OCI-LY7 (cell line): Measurements from ENCODE around the gene ANKRD11. TPM values are rescaled to one million over a fixed set of nuclear protein-coding genes. Genes with fewer than 3 reads are reported as not detected.
A peak's percentile ranks its signal among the peaks of the same experiment; 100 is the strongest.

Source experiments
- BruUV-seq: library from RNA; stranded (reverse); fragments of 400-500 nt; replicated peaks from 2 replicates; lab custom pipeline; 2021; lab: Mats Ljungman, UMichigan
- CTCF ChIA-PET: fragments of 300-600 bp; sonication (Branson Sonifier 250); formaldehyde crosslinking; loops from one replicate; lab custom pipeline; 2022; ENCODE audit warnings: antibody characterized with exemption; ENCODE audit not compliant: unreplicated experiment; lab: Charles Lee
- POLR2A ChIA-PET: fragments of 300-600 bp; sonication (Branson Sonifier 250); formaldehyde crosslinking; loops from one replicate; lab custom pipeline; 2022; ENCODE audit warnings: antibody characterized with exemption; lab: Charles Lee
- DNase-seq: peaks from one replicate; pipeline ENCODE4 v3.0.0-alpha.2; 2015; ENCODE audit warnings: low spot score
- H2AFZ ChIP-seq: fragments of 200-600 bp; sonication (generic), shearing (Covaris generic); 2 replicates; pipeline ENCODE4 v1.6.1; 2014; ENCODE audit warnings: mild to moderate bottlenecking, antibody characterized with exemption, low read length, moderate library complexity
- H3K27ac ChIP-seq: fragments of 200-600 bp; sonication (generic); 2 replicates; pipeline ENCODE4 v1.5.1; 2014; ENCODE audit warnings: mixed run types, low read depth, mild to moderate bottlenecking, moderate library complexity, low read length, inconsistent platforms; ENCODE audit not compliant: poor library complexity, severe bottlenecking
- H3K36me3 ChIP-seq: fragments of 200-600 bp; sonication (generic); 2 replicates; pipeline ENCODE4 v1.6.1; 2014; ENCODE audit warnings: mild to moderate bottlenecking, antibody characterized with exemption, low read length, moderate library complexity, mixed read lengths; ENCODE audit not compliant: insufficient read depth
- H3K4me1 ChIP-seq: fragments of 200-600 bp; sonication (generic); 2 replicates; pipeline ENCODE4 v1.5.1; 2014; ENCODE audit warnings: mild to moderate bottlenecking, low read length; ENCODE audit not compliant: insufficient read depth, poor library complexity, severe bottlenecking
- H3K4me2 ChIP-seq: fragments of 200-600 bp; sonication (generic); 2 replicates; pipeline ENCODE4 v1.6.1; 2014; ENCODE audit warnings: mild to moderate bottlenecking, low read length
- H3K4me3 ChIP-seq: fragments of 200-600 bp; sonication (generic); 2 replicates; pipeline ENCODE4 v1.5.1; 2014; ENCODE audit warnings: mild to moderate bottlenecking, low read depth, low read length; ENCODE audit not compliant: poor library complexity, severe bottlenecking
- H3K79me2 ChIP-seq: fragments of 200-600 bp; sonication (generic); 2 replicates; pipeline ENCODE4 v1.6.1; 2016; ENCODE audit warnings: low read depth, mild to moderate bottlenecking, low read length, moderate library complexity, mixed read lengths; ENCODE audit not compliant: insufficient read depth
- H3K9me2 ChIP-seq: fragments of 200-600 bp; sonication (generic); 2 replicates; pipeline ENCODE4 v1.6.1; 2016; ENCODE audit warnings: mild to moderate bottlenecking, low read length, mixed read lengths; ENCODE audit not compliant: insufficient read depth
- H3K9me3 ChIP-seq: fragments of 200-600 bp; sonication (generic); 2 replicates; pipeline ENCODE4 v1.6.1; 2014; ENCODE audit warnings: mild to moderate bottlenecking, mixed run types, low read length, mixed read lengths
- H4K20me1 ChIP-seq: fragments of 200-600 bp; sonication (generic); 2 replicates; pipeline ENCODE4 v1.6.1; 2014; ENCODE audit warnings: mild to moderate bottlenecking, antibody characterized with exemption, low read length, moderate library complexity, mixed read lengths; ENCODE audit not compliant: insufficient read depth
- CTCF ChIP-seq: fragments of 200-600 bp; sonication (generic); conservative IDR thresholded peaks from 2 replicates; pipeline ENCODE4 v1.5.1; 2014; ENCODE audit warnings: mild to moderate bottlenecking, antibody characterized with exemption, low read length, moderate library complexity, mixed read lengths
- EZH2phosphoT487 ChIP-seq: fragments of 200-600 bp; sonication (generic); IDR thresholded peaks from 2 replicates; pipeline ENCODE4 v1.6.1; 2018; ENCODE audit warnings: low read depth, borderline replicate concordance, mild to moderate bottlenecking, mixed run types, antibody characterized with exemption, low read length, moderate library complexity, mixed read lengths
- intact Hi-C: fragments of 100-400 bp; cut with micrococcal nuclease; formaldehyde crosslinking; loops from one replicate; pipeline ENCODE4 v1.10.0; 2022; ENCODE audit not compliant: unreplicated experiment
- total RNA-seq, 2 experiments: library from RNA; depleted of rRNA in 1 of 2; stranded (reverse); fragments of >200 nt in 1 of 2; shearing (Covaris generic) in 1 of 2; gene quantifications; 2 replicates each; pipeline ENCODE4 v1.2.3, GENCODE V29; 2014 to 2022

Gene ANKRD11
- total RNA-seq, 2 experiments from 2014 or later: 89.1 to 251 TPM

DNA sequence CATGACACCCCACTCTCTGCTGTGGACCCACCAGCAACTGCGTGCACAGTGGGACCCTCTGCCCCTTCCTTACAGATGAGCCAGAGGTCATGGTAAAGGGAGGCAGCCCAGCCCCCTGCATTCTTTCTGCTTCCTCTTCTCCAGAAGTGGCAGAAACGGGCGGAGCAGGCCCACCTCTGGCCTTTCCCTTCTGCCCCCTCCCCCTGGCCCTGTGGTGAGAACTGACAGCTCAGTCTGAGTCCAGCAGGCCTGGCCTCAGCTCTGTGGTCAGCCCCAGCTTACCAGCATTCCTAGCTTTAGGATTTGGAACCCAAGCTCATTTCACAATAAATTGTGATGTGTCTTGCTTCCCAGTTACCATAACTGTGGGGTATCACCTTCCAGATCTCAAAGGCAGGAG is 4.8 kb upstream of the ANKRD11 start:
- ChIA-PET POLR2A (interaction anchor here (0.7 kb wide), 1 partner anchor 121 kb away, joined by 3 read pairs; no protein-coding TSS in a partner anchor), CTCF (no interaction called here)
- Histone ChIP-seq H3K79me2 (peaks cover 16% of the 10 kb centered on the region; the same call in 1 of the 2 replicates), H2AFZ (no peak overlapping the region), H3K27ac (no peak overlapping the region), H3K4me3 (no peak overlapping the region), H3K9me3 (no peaks in the 10 kb centered on the region), H3K36me3 (no peaks in the 10 kb centered on the region), H4K20me1 (peaks cover 5% of the 10 kb centered on the region; the same call in 1 of the 2 replicates), H3K4me2 (no peak overlapping the region), H3K9me2 (no peaks in the 10 kb centered on the region), H3K4me1 (peaks cover 13% of the 10 kb centered on the region)
- no peak for DNase-seq
- TF ChIP-seq EZH2phosphoT487: no peak
- no peak for TF ChIP-seq CTCF
- BruUV-seq: no TSS peak
- intact Hi-C loops: no loop called here

- TF ChIP-seq CTCF: no peak
- H4K20me1 ChIP-seq: peaks cover 6% of the 10 kb centered on the region; the same call in 1 of the 2 replicates
- CTCF ChIA-PET: no interaction called here
- H3K27ac ChIP-seq: no peak overlapping the region
- no peaks in the 10 kb centered on the region for H3K9me3 ChIP-seq
- DNase-seq: no peak
- H3K4me3 ChIP-seq: no peak overlapping the region
- POLR2A ChIA-PET: no interaction called here
- H3K9me2 ChIP-seq: no peaks in the 10 kb centered on the region
- peaks cover under 1% of the 10 kb centered on the region; the same call in 1 of the 2 replicates for H3K36me3 ChIP-seq
- no peak overlapping the region for H3K4me2 ChIP-seq
- intact Hi-C loops: no loop called here
- peaks cover 13% of the 10 kb centered on the region for H3K4me1 ChIP-seq
- no TSS peak for BruUV-seq
- peaks cover 19% of the 10 kb centered on the region for H3K79me2 ChIP-seq
- H2AFZ ChIP-seq: no peak overlapping the region
These were observed 3.4 kb upstream of the ANKRD11 start for GRCh38 chr16:89493776-89494175.

DNA sequence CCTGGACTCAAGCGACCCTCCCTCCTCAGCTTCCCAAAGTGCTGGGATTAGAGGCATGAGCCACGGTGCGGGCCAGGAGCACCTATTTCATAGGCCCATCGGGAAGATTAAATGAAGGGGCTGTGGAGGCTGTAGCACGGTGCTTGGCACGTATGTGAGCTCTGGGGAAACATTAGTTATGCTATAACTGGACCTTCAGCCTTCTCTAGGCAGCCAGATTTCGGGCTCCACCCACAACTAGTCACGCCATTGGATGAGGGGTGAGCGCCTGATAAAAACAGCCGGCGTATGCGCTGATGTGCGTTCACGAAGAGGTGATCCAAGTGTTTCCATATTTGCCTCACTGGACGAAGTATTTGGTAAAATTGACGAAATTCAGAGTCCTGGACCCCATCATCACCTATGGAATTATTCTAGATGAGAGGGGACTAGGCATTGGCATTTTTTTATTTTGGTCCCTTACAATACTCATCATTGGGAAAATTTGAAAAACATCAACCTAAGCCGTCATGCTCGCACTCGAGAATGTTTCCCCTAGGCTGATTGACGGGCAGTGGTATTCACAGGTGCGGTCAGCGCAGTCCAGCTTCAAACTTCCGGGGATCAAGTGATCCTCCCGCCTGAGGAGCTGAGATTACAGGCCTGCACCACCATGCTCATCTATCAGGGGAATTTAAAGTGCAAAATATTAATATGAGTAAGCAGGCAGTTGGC is 1.8 kb upstream of the ANKRD11 start:
- peaks cover 17% of the 10 kb centered on the region for H4K20me1 ChIP-seq
- H3K4me2 ChIP-seq: peak overlapping the region; percentile 100
- peak overlapping the region; percentile 54 for H3K27ac ChIP-seq
- H3K9me2 ChIP-seq: no peaks in the 10 kb centered on the region
- no peak overlapping the region for H2AFZ ChIP-seq
- no TSS peak for BruUV-seq
- peak overlapping the region; percentile 83 for H3K4me3 ChIP-seq
- intact Hi-C loops: no loop called here
- ChIA-PET POLR2A (no interaction called here), CTCF (no interaction called here)
- TF ChIP-seq EZH2phosphoT487: no peak
- no peak for TF ChIP-seq CTCF
- peaks cover 28% of the 10 kb centered on the region for H3K4me1 ChIP-seq
- H3K79me2 ChIP-seq: peaks cover 35% of the 10 kb centered on the region
- DNase-seq: no peak
- no peaks in the 10 kb centered on the region for H3K9me3 ChIP-seq
- H3K36me3 ChIP-seq: peaks cover 9% of the 10 kb centered on the region
